Activated B cell treated with CpG ODN at 0.5 μM for 24 hours (primary cell): ENCODE results near the gene CORIN. TPM values are rescaled to one million over a fixed set of nuclear protein-coding genes. Genes with fewer than 3 reads are reported as not detected.

ENCODE experiments used
- ATAC-seq: fragments of 200-7000 bp; cut with Tn5 transposase; one replicate; pipeline ENCODE4 v1.10.0; 2021; ENCODE audit warnings: low read depth, mild to moderate bottlenecking, moderate library complexity
- CTCF ChIA-PET: fragments of 350-600 bp; sonication (Branson Sonifier 250); formaldehyde crosslinking; loops from one replicate; lab custom pipeline; 2021; ENCODE audit warnings: antibody characterized with exemption; lab: Charles Lee
- POLR2A ChIA-PET: fragments of 350-600 bp; sonication (Branson Sonifier 250); formaldehyde crosslinking; loops from one replicate; lab custom pipeline; 2021; ENCODE audit warnings: antibody characterized with exemption; lab: Charles Lee
- DNase-seq: peaks from one replicate; pipeline ENCODE4 v3.0.0; 2022
- H3K27ac Mint-ChIP-seq: one replicate; pipeline ENCODE4 v1.8.0; 2020; ENCODE audit warnings: mixed read lengths
- H3K27me3 Mint-ChIP-seq: one replicate; pipeline ENCODE4 v1.8.0; 2021; ENCODE audit warnings: mixed read lengths
- H3K36me3 Mint-ChIP-seq: one replicate; pipeline ENCODE4 v1.8.0; 2021; ENCODE audit warnings: low read depth, mixed read lengths
- H3K4me1 Mint-ChIP-seq: one replicate; pipeline ENCODE4 v1.8.0; 2021; ENCODE audit warnings: mixed read lengths
- H3K4me3 Mint-ChIP-seq: one replicate; pipeline ENCODE4 v1.8.0; 2020; ENCODE audit warnings: mild to moderate bottlenecking, mixed read lengths
- H3K9me3 Mint-ChIP-seq: one replicate; pipeline ENCODE4 v1.8.0; 2020; ENCODE audit warnings: mixed read lengths
- intact Hi-C: fragments of 100-400 bp; cut with micrococcal nuclease; formaldehyde crosslinking; loops from one replicate; pipeline ENCODE4 v1.15.1; 2024
- total RNA-seq: library from RNA; stranded (reverse); gene quantifications from 2 replicates; pipeline ENCODE4 v1.2.3, GENCODE V29; 2022
- TF ChIP-seq, protein P1 (sequence below): fragments of 200-600 bp; IDR thresholded peaks from one replicate; pipeline ENCODE4 v1.8.0; 2022; ENCODE audit warnings: antibody characterized with exemption, mild to moderate bottlenecking

CORIN gene
- total RNA-seq, 1 donor from 2014 or later: not detected

DNA sequence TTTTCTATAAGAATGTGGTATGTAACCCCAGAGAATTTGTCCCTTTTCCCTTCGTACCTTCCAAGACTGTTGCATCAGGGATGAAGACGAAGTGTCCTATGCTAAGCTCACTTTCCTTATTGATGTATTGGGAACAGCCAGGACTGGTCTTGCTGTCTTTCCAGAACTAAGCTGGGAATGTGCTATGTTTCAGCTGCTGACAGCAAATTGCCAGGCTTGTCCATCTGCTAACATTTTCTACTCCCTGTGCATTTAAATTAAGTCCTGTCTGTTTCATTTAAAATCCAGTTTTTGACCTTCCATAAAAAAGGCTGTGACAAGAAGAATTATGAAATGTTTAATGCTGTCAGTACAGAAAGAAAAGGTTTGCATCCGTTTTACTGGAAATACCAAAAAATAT lies 264.9 kb downstream of the CORIN start:
- ChIA-PET POLR2A (no interaction called here), CTCF (interaction anchor here (1.1 kb wide), 1 partner anchor 110 kb away, joined by 3 read pairs; the partner anchor contains the start of gene COMMD8)
- TF ChIP-seq, protein P1, sequence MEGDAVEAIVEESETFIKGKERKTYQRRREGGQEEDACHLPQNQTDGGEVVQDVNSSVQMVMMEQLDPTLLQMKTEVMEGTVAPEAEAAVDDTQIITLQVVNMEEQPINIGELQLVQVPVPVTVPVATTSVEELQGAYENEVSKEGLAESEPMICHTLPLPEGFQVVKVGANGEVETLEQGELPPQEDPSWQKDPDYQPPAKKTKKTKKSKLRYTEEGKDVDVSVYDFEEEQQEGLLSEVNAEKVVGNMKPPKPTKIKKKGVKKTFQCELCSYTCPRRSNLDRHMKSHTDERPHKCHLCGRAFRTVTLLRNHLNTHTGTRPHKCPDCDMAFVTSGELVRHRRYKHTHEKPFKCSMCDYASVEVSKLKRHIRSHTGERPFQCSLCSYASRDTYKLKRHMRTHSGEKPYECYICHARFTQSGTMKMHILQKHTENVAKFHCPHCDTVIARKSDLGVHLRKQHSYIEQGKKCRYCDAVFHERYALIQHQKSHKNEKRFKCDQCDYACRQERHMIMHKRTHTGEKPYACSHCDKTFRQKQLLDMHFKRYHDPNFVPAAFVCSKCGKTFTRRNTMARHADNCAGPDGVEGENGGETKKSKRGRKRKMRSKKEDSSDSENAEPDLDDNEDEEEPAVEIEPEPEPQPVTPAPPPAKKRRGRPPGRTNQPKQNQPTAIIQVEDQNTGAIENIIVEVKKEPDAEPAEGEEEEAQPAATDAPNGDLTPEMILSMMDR: no peak
- H3K4me1 Mint-ChIP-seq: no peaks in the 10 kb centered on the region
- H3K27ac Mint-ChIP-seq: no peak overlapping the region
- intact Hi-C loops: no loop called here
- DNase-seq: no peak
- no peaks in the 10 kb centered on the region for H3K27me3 Mint-ChIP-seq
- no peak for ATAC-seq
- no peak overlapping the region for H3K4me3 Mint-ChIP-seq
- H3K9me3 Mint-ChIP-seq: no peaks in the 10 kb centered on the region
- H3K36me3 Mint-ChIP-seq: peaks cover 83% of the 10 kb centered on the region

GRCh38 chr4:47570816-47571215 lies 267.1 kb downstream of the CORIN start:
- intact Hi-C loops: no loop called here
- TF ChIP-seq, protein P1: no peak
- Mint-ChIP-seq H3K27ac (no peak overlapping the region), H3K27me3 (no peaks in the 10 kb centered on the region), H3K4me3 (no peak overlapping the region), H3K9me3 (no peaks in the 10 kb centered on the region), H3K36me3 (peaks cover 80% of the 10 kb centered on the region), H3K4me1 (no peaks in the 10 kb centered on the region)
- DNase-seq: no peak
- ATAC-seq: no peak
- ChIA-PET POLR2A (no interaction called here), CTCF (no interaction called here)

DNA sequence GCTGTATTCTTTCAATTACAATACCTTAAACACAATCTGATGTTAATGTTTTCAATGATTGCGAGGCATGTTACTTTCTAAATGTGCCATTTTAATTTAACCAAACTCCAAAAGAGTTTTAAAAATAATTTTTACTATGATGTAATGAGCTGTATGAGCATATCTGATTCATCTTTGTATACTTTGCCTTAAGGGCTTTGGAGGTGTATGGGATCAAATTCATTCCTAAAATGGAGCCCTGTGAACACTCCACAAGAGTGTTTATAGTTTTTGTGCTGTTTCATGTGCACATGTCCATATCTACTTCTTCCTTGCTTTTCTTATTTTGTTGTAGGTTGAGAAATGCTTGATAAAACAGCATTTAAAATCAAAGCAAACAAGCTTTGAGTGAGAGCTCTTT lies 270.4 kb downstream of the CORIN start:
- H3K4me3 Mint-ChIP-seq: no peak overlapping the region
- ChIA-PET POLR2A (no interaction called here), CTCF (no interaction called here)
- DNase-seq: no peak
- TF ChIP-seq, protein P1: no peak
- H3K4me1 Mint-ChIP-seq: peaks cover 10% of the 10 kb centered on the region
- no peak for ATAC-seq
- no peak overlapping the region for H3K27ac Mint-ChIP-seq
- peaks cover 61% of the 10 kb centered on the region for H3K36me3 Mint-ChIP-seq
- no peaks in the 10 kb centered on the region for H3K27me3 Mint-ChIP-seq
- H3K9me3 Mint-ChIP-seq: no peaks in the 10 kb centered on the region
- intact Hi-C loops: loop anchor here (10.0 kb wide), 3 partner anchors 347 to 723 kb away; partner anchors contain the start of gene NFXL1

GRCh38 chr4:47566969-47567368 lies 270.9 kb downstream of the CORIN start:
- peaks cover 60% of the 10 kb centered on the region for H3K36me3 Mint-ChIP-seq
- CTCF ChIA-PET: interaction anchor here (0.9 to 1.3 kb wide), 2 partner anchors 22 to 104 kb away, joined by 3 to 8 read pairs; partner anchors contain the start of gene COMMD8

GRCh38 chr4:47566566-47566965 lies 271.3 kb downstream of the CORIN start:
- H3K9me3 Mint-ChIP-seq: no peaks in the 10 kb centered on the region

More at GRCh38 chr4:47566969-47567368, 270.9 kb downstream of the CORIN start:
- POLR2A ChIA-PET: no interaction called here
- H3K4me3 Mint-ChIP-seq: no peak overlapping the region
- peaks cover 10% of the 10 kb centered on the region for H3K4me1 Mint-ChIP-seq
- TF ChIP-seq, protein P1: no peak
- H3K9me3 Mint-ChIP-seq: no peaks in the 10 kb centered on the region
- DNase-seq: no peak
- intact Hi-C loops: loop anchor here (10.0 kb wide), 3 partner anchors 348 to 722 kb away; partner anchors contain the start of gene NFXL1
- no peaks in the 10 kb centered on the region for H3K27me3 Mint-ChIP-seq
- ATAC-seq: no peak
- H3K27ac Mint-ChIP-seq: no peak overlapping the region

More at GRCh38 chr4:47566566-47566965, 271.3 kb downstream of the CORIN start:
- Mint-ChIP-seq H3K36me3 (peaks cover 57% of the 10 kb centered on the region), H3K4me3 (no peak overlapping the region), H3K27ac (no peak overlapping the region), H3K27me3 (no peaks in the 10 kb centered on the region), H3K4me1 (peaks cover 10% of the 10 kb centered on the region)
- CTCF ChIA-PET: interaction anchor here (0.9 to 1.3 kb wide), 2 partner anchors 22 to 103 kb away, joined by 3 to 8 read pairs; partner anchors contain the start of gene COMMD8
- intact Hi-C loops: loop anchor here (10.0 kb wide), 3 partner anchors 348 to 722 kb away; partner anchors contain the start of gene NFXL1
- TF ChIP-seq, protein P1: no peak
- no peak for ATAC-seq
- no peak for DNase-seq
- POLR2A ChIA-PET: no interaction called here
